Measurements from ENCODE around the gene ORMDL3.

Gene ORMDL3, protein sequence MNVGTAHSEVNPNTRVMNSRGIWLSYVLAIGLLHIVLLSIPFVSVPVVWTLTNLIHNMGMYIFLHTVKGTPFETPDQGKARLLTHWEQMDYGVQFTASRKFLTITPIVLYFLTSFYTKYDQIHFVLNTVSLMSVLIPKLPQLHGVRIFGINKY

DNA sequence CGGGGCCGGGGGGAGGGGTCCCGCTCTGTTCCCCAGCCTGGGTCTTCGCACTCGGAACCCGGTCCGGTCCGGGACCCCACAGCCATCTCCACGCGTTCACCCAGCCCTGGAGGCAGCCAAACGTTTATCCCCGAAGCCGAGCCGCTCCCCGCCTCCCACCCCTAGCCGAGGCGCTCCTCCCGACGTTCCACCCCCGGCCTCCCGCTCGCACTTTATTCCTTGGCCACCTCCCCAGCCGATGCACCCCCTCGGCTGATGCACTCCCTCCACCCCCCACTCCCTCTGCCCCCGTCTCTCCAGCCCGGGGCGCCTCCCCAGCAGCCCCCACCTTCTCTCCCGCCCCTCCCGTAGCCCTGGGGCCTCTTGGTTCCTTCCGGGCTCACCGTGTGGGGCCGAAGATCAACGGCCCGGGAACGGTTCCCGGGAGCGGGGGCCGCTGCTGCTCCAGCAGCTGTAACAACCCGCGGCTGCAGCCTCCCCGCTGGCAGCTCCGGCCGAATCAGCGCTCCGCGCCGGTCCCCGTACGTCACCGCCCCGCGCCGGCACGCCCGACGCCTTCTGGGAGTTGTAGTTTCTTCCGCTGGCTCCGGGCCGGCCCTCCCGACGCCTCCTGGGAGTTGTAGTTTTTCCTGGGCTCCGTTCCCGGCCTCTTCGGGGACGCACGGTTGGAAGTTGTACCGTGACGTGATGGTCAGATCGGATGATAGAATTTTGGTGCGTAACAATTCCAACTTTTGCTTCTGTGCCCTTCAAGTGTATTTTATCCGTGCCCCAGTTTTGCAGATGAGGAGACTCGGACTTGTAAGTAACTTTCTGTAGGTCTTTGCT lies at the start of gene ORMDL3, which contains the start of gene LRRC3C:
TSS of gene ORMDL3 (minus strand) at position 501 of the 828 bp plus-strand sequence. CDS start 3,398 bp downstream, outside the sequence.
TSS of gene LRRC3C (plus strand) at position 632 of the 828 bp plus-strand sequence. CDS start 13,792 bp downstream, outside the sequence.
- peak; percentile 92 to 96 for DNase-seq

DNA sequence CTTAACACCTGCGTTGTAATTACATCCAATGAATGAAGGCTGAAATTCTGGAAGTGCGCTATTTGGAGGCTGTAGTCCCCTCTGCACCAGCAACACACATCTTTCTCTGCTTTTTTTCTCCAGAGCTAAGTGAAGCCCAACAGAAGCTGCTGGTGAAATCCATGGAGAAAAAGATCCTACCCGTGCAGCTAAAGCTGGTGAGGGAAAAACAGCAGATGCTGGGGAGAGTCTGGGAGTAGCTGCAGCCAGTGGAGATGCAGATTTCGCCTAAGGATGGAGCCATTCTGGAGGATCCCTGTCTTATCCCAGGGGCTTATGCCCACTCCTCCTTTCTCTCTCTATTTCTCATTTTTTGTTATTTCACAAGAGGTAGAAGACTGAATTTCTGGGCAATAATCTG lies 48.4 kb upstream of the ORMDL3 start:
- no peak for DNase-seq

DNA sequence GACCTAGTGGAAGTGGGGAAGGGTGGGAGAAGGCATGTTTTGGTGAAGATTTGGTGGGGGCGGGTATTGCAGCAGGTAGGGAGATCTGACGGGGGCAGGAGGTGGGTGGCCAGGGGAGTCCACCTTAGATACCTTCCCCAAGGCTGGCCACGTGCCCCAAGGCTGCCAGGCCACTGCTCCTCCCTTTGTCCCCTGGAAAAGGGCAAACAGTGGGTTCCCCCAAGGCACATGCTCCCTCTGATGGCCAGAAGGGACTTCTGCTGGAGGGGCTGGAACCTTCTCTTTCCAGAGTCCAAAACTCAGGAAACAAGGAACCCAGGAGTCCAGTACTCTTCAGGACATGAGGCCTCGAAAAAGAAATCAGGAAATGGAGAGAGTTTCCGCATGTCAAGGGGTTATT lies 47.0 kb upstream of the ORMDL3 start:
- no peak for DNase-seq

DNA sequence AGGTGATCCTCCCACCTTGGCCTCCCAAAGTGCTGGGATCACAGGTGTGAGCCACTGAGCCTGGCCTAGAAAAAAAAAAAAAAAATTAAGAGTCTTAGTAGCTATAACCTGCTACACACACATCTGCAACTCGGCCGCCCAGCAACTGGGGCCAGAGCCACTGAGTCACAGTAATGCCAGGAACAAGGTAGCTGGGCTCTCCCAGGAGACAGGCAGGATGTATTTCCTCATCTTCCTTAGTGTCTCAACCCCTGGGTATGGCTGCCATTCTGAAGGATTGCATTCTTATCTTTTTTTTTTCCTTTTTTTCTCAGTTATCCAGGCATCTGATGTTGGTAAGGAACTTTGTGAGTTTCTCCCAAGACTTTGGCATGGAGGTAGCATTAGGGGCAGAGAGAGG lies 46.1 kb upstream of the ORMDL3 start:
- DNase-seq, result no peak

DNA sequence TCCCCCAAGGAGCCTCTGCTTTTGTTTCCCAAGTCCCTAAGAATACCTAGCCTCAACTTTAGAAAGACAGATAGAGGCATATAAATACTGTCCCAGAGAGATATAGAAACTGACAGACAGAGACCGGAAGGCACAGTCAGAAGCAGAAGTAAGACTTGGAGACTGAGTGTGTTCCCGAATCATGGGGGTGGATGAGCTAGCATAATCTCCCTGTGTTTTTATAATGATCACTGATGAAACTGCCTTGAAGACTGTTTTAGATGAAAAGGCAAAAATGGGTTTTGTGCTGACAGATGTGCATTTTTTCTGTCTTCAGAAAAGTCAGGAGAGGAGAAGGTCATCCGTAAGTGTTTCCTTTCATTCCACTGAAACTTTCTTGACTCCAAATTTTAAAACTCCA lies 44.9 kb upstream of the ORMDL3 start:
- no peak for DNase-seq

DNA sequence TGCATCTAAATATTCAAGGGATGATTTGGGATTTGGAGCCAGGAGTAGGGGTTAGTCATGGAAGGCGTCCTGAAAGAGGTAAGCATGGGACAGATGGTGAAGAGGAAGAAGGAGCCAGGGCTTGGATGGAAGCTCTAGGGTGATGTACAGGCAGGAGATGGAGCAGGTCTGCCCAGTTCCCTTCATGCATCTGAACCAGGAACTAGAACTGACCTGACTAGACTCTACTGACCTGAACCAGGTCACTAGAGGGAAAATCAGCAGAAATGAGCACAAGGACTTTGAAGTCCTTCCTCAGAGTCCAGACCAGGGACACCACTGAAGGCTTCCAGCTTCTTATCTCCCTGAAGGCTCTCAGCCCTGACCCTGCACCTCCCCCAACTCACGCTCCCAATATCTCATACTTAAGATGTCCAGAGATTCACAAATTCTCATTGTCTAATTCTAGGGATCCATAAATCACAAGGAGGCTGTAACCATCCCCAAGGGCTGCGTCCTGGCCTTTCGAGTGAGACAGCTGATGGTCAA lies 43.7 kb upstream of the ORMDL3 start:
- DNase-seq, result no peak

DNA sequence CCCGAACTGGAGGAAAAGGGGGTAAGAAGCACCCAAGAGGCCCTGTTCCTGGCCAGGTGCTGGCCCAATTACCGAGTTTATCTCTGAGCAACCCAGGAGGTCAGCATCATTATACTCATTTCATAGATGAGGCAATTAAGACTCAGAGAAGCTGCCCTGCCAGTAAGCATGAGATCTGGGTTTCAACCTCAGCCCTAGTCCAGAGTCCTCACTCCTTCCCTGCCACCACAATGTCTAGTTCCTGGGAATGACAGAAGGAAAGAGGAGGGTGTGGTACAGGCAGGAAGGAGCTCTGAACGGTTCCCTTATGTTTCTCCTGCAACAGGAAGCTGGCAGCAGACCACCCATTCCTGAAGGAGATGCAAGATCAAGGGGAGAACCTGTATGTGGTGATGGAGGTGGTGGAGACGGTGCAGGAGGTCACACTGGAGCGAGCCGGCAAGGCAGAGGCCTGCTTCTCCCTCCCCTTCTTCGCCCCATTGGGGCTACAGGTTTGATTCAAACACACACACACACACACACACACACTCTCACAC lies 42.8 kb upstream of the ORMDL3 start:
- no peak for DNase-seq

DNA sequence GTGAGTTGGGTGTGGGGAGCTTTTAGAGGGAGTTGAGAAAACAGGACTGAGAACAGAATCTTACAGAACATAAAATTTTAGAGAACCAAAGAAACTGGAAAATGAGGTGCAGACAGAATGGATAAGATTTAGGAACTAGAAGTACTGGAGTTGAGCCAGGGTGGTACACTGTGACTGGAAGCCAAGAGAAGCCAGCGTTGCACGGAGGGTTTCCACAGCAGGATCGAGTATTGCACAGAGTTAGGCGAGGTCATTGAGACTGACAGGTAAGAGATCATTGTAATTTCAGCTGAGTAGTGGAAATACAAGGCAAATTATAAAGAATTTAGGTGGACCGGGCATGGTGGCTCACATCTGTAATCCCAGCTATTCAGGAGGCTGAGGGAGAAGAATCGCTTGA lies 42.0 kb upstream of the ORMDL3 start:
- no peak for DNase-seq

DNA sequence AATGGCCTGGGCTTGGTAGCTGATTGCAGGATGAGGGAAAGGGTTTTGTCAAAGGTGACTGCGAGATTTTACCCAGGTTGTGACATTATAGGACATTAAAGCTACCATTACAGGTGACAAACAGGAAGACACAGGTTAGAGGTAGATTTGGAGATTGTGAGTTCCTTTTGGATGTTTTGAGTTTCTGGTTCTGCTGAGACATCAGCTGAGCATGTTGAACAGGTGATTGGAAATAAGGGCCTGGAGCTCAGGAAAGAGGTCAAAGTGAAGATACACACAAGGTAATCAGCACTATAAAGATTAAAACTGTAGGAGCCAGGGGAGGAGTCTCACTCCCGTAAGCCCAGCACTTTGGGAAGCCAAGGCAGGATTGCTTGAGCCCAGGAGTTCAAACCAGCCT lies 41.4 kb upstream of the ORMDL3 start:
- DNase-seq, result no peak

DNA sequence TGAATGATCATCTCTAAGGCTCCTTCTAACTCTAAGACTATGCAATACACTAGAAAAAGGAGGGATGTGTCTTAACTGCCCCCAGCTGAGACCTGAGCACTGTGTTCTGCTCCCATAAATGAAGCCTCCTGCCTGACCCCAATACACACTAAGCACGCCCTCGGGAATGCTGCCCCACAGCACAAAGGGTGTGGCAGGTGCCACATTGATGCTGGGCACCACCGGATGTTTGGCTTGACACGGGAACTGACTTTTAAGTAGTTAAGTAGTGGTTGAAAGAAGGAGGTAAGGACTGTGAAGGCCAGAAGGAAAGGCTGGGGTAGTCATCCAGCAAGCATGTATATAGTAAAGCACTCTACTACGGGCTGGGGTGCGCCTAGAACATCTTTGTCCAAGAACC lies 39.4 kb upstream of the ORMDL3 start:
- no peak for DNase-seq

DNA sequence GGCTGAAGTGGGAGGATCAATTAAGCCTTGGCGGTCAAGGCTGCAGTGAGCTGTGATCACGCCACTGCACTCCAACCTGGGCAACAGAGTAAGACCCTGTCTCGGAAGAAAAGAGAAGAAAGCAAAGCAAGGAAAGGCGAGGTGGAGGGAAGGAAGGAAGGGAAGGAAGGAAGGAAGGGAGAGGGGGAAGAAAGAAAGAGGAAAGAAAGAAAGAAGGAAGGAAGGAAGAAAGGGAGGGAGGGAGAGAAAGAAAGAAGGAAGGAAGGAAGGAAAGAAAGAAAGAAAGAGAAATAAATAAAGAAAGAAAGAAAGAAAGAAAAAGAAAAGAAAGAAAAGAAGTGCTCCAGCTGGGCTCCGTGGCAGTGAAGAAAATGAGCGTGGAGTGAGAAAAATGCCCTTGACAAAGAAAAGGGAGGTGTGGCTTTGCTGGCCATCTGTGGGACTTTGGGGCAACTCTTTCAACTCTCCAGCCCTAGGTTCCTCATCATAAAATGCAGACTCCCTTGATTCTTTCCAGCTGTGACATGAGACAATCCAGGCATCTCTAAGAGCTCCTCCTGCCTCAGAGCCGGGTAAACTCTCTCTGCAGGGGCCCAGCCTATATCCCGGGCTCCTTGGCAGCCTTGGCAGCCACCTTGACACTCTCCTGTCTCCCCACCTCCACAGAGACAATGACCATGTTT lies 37.8 kb upstream of the ORMDL3 start:
- no peak for DNase-seq

DNA sequence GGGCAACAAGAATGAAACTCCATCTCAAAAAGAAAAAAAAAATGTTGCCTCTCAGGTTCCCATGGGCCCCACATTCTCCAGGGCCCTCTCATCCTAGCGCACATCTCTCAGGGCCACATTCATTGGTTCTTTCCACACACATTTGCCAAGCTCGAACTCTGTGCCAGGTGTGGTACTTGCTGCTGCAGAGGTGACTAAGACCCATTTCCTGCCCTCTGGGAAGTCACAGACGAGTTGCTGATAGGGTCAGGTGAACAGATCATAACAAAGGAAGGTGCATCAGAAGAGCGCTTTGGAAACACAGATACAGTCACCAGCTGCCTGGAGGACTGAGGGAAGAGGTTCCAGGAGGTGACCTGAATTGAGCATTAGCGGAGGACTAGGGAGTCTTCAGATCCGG lies 36.4 kb upstream of the ORMDL3 start:
- DNase-seq, result no peak

DNA sequence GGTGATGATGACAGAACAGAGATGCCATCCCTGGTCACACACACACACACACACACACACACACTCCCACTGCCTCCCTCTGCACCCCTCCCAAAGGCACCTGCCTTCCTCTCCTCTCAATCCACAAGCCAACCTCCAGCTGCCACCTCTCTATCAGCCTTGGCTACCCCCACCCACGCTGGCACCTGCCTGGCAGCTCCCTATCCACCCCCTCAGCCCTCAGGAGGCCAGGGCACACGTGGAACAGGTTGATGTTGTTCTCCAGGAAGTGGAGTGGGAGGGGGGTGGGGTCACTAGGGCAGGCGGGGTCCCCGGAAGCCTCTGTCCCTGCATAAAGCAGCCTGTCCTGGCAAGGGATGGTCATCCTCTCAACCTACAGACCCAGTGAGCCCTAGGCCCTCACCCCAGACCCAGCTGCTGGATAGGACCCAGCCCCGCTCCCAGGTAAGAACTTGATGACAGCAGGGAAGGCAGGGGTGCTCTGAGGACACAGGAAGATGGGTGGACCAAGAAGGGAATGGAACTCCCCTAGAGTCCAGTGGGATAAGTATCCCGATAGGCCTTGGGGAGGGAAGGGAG lies 35.3 kb upstream of the ORMDL3 start, which contains the start of gene GSDMA:
TSS of gene GSDMA (plus strand) at position 363 of the 579 bp plus-strand sequence. CDS start 2,684 bp downstream, outside the sequence.
- peak; percentile 32 to 33 for DNase-seq

DNA sequence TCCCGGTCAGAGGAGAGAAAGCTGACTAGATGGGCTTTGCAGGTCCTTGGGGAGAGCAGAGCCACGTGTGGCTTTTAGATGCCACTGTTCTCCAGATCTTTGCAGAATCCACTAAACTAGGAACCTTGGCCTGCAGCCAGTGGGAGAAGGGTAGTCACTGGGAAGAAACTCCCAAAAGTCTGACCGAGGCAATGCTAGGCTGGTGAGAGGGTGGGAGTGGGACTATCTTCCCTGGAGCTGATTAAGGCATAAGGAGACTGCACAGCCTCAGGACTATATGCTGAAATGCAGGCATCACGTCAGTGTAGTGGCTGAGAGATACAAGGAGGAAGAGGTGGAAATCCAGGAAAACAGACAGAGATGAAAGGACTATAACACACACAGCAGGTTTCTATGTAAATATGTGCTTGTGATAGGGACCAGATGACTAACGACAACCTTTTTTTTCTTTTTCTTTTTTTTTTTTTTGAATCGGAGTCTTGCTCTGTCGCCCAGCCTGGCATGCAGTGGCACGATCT lies 33.2 kb upstream of the ORMDL3 start:
- no peak for DNase-seq

DNA sequence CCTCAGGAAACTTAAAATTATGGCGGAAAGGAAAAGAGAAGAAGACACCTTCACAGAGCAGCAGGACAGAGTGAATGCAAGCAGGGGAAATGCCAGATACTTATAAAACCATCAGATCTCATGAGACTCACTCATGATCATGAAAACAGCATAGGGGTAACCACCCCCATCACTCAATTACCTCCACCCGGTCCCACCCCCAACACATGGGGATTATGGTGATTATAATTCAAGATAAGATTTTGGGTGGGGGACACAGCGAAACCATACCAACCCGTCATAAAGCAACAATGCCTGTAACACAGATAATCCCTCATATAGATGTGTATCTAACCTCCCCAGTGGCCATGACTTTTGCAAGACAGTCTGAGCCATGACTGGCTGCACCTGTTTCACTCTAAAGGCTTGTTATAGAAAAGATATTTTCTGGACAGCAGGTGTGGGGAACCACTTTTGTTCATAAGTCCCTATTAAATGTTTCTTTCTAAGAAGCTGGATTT lies 28.4 kb upstream of the ORMDL3 start:
- no peak for DNase-seq

DNA sequence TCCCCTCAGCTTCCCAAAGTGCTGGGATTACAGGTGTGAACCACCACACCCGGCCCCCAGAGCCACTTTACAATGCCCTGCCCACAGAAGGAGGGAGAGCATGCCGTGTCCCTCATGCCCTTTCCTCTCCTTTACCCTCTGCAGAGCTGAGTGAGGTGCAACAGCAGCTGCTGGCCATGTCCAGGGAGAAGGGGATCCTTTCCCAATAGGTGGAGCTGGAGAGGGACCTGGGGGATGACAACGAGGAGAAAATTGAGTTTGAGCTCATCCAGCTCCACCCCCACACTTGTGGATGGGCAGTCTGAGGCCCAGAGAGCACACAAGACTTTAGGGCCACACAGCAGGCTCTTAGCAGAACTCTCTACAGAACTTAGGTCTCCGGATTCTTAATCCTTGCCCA lies 27.5 kb upstream of the ORMDL3 start:
- no peak for DNase-seq

DNA sequence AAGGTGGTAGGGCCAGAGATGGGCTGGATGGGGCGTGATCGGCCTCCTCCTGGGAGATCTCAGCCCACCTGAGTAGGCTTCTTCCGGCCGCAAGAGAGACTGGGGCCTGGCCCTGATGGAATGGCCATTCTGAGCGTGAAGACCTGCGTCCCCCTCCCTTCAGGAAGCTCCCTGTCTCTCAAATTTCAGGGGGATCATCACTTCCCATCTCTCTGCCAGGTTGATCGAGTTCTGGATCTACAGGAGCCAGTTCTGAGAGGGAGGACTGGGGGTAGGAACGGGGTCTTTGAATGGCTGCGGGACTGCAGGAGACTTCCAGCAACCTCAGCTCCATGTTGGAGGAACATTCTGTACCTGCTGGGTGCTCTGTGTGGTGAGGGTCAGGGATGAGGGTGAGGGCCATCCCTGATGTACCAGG lies 26.1 kb upstream of the ORMDL3 start:
- no peak for DNase-seq

DNA sequence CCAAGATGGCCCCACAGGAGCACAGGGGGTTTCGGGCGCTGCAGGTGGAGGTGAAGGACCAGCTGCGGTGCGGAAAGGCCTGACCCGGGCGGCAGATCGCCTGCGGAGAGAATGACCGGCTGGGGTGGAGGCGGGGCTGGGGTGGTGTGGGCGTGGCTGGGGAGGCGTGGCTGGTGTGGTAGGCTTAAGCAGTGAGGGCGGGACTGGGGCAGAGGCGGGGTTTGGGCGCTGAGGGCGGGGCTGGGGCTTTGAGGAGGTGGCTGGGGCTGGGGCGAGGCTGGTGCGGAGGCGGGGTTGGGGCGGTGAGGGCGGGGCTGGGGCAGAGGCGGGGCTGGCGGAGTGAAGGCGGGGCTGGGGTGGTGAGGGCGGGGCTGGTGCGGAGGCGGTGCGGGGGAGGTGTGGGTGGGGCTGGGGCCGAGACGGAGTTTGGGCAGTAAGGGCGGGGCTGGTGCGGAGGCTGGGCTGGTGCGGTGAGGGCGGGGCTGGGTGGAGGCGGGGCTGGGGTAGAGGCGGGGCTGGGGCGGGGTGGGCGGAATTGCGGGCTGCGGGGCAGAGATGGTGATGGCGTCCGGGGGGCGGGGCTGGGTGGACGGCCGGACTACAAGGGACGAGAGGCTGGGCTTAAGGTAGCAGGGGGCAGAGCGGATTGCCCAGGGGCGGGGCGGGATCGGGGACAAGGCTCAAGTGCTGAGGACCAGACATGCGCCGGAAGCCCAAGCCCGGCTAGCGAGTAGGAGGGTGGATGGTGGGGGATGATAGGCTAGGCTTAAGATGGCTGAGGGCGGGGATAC lies 25.5 kb upstream of the ORMDL3 start:
- peak; percentile 89 to 90 for DNase-seq

DNA sequence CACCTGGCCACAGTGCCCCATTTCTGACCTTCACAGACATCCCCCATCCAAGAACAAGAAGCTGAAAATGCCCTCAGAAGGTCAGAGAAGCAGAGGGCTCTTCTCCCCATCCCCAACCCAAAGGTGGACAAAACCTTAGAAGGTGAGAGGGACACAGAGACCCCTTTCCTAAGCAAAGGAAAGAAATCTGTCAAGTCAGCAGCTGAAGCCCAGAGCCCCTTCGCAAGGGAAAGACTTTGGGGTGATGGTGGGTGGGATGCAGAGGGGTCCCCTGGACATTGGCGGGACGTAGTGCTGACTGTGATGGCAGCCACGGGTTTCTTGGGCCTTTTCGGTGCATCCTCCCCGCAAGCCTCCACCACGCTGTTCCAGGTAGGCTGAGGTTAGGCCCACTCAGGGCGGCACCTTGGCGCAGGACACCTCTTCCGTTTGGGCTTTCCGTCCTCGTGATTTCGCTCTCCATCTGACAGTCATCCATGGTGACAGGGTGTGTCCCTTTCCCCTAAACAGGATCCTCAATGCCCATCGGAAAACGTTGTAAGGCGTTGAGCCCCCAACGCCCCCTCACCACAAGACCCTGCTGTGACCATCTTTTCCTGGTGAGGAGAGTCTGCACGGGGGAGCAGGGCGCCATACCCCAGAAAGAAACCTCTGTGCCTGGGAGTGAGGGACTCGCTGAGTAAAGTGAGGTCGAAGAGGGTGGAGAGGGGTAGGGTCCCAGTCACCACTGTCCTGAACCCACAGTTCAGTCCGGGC lies 24.7 kb upstream of the ORMDL3 start:
- no peak for DNase-seq

DNA sequence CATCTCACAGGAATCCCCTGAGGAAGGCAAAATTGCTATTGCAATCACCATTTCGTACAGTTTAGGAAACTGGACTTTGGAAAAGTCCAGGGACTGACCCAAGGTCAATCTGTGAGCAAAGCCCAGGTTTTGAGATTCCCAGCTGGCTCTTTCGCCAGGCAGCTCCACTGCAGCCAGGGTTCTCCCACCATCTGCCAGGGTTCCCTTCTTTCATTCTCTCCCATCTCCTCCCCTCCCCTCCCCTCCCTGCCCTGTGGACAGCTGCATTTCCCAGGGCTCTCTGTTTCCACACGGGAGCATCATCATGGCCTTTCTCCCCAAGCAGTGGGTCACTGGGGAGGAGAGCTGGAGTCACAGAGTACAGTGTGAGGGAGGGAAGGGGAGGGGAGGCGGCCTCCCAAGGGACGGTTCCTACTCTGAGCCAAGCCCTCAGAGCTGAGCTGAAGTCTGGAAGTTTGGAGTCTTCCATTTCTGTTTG lies 23.5 kb upstream of the ORMDL3 start:
- no peak for DNase-seq

DNA sequence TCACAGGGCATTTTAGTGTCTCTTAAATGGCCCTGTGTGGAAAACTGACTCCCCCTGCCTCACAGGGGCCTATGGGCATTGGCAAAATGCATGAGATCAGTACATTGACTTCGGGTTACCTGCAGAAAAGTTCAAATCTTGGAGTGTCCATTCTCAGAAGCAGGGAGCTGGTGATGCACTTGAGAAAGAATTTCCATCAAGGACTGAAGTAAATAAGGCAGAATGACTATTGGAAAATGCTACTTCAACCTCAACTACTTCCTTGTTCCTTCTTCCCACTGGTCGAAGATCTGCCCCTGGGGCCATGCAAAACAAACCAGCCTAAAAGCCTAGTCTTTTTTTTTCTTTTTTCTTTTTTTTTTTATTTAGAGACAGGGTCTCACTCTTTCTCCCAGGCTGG lies 21.6 kb upstream of the ORMDL3 start:
- no peak for DNase-seq

Data from activated T-cell treated with anti-CD3 and anti-CD28 coated beads, Interleukin-2, amount 50 U/mL, for 48 hours (primary cell).